SH-SY5Y (cell line): Measurements from ENCODE around the gene LCP2.

Source experiments
- GATA2 ChIP-seq: IDR thresholded peaks from 2 replicates; pipeline ENCODE4 v1.6.1; 2011; ENCODE audit warnings: mild to moderate bottlenecking, low read depth, low read length
- GATA3 ChIP-seq: IDR thresholded peaks from 2 replicates; pipeline ENCODE4 v1.6.1; 2011; ENCODE audit warnings: low read depth, mild to moderate bottlenecking, low read length, moderate library complexity

- TF ChIP-seq GATA2 (no peak), GATA3 (no peak)
Observed at GRCh38 chr5:170266570-170267381, 30.8 kb downstream of the LCP2 start.
